Measurements from ENCODE around the gene DUOX1. TPM values are rescaled to one million over a fixed set of nuclear protein-coding genes. Genes with fewer than 3 reads are reported as not detected.
A peak's percentile ranks its signal among the peaks of the same experiment; 100 is the strongest.

Gene DUOX1
- total RNA-seq, 1 donor from 2014 or later, result 0.12 TPM

- no peak for DNase-seq (ENCODE audit: low read depth)
- TF ChIP-seq, protein P1, sequence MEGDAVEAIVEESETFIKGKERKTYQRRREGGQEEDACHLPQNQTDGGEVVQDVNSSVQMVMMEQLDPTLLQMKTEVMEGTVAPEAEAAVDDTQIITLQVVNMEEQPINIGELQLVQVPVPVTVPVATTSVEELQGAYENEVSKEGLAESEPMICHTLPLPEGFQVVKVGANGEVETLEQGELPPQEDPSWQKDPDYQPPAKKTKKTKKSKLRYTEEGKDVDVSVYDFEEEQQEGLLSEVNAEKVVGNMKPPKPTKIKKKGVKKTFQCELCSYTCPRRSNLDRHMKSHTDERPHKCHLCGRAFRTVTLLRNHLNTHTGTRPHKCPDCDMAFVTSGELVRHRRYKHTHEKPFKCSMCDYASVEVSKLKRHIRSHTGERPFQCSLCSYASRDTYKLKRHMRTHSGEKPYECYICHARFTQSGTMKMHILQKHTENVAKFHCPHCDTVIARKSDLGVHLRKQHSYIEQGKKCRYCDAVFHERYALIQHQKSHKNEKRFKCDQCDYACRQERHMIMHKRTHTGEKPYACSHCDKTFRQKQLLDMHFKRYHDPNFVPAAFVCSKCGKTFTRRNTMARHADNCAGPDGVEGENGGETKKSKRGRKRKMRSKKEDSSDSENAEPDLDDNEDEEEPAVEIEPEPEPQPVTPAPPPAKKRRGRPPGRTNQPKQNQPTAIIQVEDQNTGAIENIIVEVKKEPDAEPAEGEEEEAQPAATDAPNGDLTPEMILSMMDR (conservative IDR thresholded peaks at IDR 0.05; ENCODE audit: low read depth, low read length), result no peak
- no peak overlapping the region for H3K4me3 ChIP-seq (ENCODE audit: low read depth, low read length)
Observed at GRCh38 chr15:45201869-45202268, 72.1 kb downstream of the DUOX1 start.

GRCh38 chr15:45203182-45203581 is 73.4 kb downstream of the DUOX1 start:
- H3K4me3 ChIP-seq (ENCODE audit: low read depth, low read length), result no peak overlapping the region
- TF ChIP-seq, protein P1 (conservative IDR thresholded peaks at IDR 0.05; ENCODE audit: low read depth, low read length), result no peak
- DNase-seq (ENCODE audit: low read depth), result no peak

DNA sequence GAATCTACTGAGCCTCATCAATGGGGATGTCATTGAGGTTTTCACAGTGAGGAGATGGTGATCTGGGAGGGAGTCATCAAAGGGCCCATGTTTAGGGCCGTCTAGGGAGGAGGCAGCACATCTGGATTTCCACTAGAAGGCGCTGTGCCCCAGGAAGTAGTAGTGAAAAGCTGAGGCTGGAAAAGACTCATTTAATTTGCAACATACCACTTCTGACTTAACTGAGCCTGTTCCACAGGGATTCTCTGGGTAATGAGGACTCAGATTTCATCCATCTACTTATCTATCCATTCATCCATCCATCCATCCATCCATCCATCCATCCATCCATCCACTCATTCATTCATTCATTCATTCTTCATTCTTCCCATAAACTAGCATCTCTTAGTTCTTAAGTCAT is 75.4 kb downstream of the DUOX1 start:
- DNase-seq (ENCODE audit: low read depth), result peak; percentile 20
- TF ChIP-seq, protein P1 (conservative IDR thresholded peaks at IDR 0.05; ENCODE audit: low read depth, low read length), result peak; percentile 95
- H3K4me3 ChIP-seq (ENCODE audit: low read depth, low read length), result no peak overlapping the region

DNA sequence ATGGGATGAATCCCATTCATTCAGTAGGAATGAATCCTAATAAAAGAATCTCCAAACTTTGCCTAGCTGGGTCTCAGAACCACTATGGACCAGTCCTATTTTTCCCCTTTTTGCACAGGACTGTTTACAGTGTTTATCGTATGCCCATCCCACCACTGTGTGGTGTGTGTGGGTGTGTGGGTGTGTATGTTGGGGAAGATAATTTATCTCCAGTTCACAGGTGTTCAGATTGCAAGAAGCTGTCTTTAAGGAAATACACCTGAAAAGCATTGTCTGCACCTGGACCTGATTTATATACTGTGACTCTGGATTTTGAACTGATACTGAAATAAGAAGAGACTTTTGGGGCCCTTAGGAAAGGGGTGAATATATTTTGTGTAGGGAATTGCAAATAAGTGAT is 82.7 kb downstream of the DUOX1 start:
- no peak for DNase-seq (ENCODE audit: low read depth)
- TF ChIP-seq, protein P1 (conservative IDR thresholded peaks at IDR 0.05; ENCODE audit: low read depth, low read length), result no peak
- no peak overlapping the region for H3K4me3 ChIP-seq (ENCODE audit: low read depth, low read length)

Other genes starting within 250 kb of the DUOX1 start
- gene TERB2, start 173.3 kb upstream of the DUOX1 start, total RNA-seq, result not detected in 2 replicates
- gene SORD, start 106.8 kb upstream of the DUOX1 start, total RNA-seq, result 32.7 and 36.2 TPM in 2 replicates
- gene DUOX2, start 15.8 kb upstream of the DUOX1 start, total RNA-seq, result not detected in 2 replicates
- gene DUOXA2, start 15.7 kb upstream of the DUOX1 start, total RNA-seq, result not detected in 2 replicates
- gene DUOXA1, start 115 bp upstream of the DUOX1 start, total RNA-seq, result 0.46 TPM in 1 of 2 replicates, not detected in the other
- 0.80 and 1.1 TPM in 2 replicates for gene SHF, start 58.0 kb downstream of the DUOX1 start, total RNA-seq
- gene SLC28A2, start 122.2 kb downstream of the DUOX1 start, total RNA-seq, result not detected in 2 replicates
- gene GATM, start 248.6 kb downstream of the DUOX1 start, total RNA-seq, result 4.7 and 9.9 TPM in 2 replicates

All from epithelial cell of proximal tubule (primary cell).